ENCODE results near the gene MPP3. TPM values are rescaled to one million over a fixed set of nuclear protein-coding genes. Genes with fewer than 3 reads are reported as not detected.

The MPP3 gene
- total RNA-seq, 1 donor from 2014 or later = 35.2 TPM

DNA sequence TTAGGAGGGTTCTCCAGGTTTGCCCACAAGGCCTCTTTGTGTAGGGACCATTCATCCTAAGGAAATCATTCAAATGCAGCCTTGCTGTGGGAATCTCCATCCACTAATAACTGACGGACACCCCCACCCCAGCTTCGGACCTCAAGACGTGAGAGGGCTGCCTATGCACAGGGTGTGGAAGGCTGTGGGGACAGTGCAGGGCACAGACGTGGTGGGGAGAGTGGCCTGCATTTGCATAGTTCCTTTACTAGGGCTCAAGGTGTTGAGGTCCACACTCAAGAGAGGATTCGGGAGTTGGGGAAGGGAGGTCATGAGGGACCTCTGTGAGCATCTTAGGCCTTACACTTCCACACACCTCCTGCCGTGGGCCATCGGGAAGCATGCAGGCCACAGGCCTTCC, 64.0 kb downstream of the MPP3 start:
- Histone ChIP-seq H3K9me3 (replicated peaks) (no peaks in the 10 kb centered on the region), H3K27ac (replicated peaks) (peak overlapping the region; percentile 75), H3K4me1 (peaks cover 64% of the 10 kb centered on the region), H3K4me3 (no peak overlapping the region), H3K27me3 (ENCODE audit: low read depth) (no peaks in the 10 kb centered on the region), H3K36me3 (peaks cover 63% of the 10 kb centered on the region)
- TF ChIP-seq, protein P1, sequence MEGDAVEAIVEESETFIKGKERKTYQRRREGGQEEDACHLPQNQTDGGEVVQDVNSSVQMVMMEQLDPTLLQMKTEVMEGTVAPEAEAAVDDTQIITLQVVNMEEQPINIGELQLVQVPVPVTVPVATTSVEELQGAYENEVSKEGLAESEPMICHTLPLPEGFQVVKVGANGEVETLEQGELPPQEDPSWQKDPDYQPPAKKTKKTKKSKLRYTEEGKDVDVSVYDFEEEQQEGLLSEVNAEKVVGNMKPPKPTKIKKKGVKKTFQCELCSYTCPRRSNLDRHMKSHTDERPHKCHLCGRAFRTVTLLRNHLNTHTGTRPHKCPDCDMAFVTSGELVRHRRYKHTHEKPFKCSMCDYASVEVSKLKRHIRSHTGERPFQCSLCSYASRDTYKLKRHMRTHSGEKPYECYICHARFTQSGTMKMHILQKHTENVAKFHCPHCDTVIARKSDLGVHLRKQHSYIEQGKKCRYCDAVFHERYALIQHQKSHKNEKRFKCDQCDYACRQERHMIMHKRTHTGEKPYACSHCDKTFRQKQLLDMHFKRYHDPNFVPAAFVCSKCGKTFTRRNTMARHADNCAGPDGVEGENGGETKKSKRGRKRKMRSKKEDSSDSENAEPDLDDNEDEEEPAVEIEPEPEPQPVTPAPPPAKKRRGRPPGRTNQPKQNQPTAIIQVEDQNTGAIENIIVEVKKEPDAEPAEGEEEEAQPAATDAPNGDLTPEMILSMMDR (IDR thresholded peaks at IDR 0.05; ENCODE audit: borderline replicate concordance) = no peak
- intact Hi-C loops (cut with micrococcal nuclease) = no loop called here
- no peak for DNase-seq

DNA sequence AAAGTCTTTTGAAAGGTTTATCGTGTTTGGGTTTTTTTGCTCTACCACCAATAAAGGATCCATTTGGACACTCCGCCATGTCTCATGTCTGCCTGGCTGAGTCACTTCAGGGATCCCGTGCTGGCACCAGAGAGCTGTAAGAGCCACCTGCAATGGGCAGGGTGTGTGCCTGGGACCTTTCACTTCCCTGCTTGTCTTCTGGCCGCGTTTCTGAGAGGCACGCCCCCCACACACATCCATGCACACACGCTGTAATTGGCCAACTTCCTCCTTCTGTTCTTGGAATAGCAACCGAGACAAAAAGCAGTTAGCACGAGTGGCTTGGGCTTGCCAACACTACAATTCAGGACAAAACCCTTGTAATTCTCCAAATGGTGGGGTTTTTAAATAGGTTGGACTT, 64.6 kb downstream of the MPP3 start:
- Histone ChIP-seq H3K4me3 (no peak overlapping the region), H3K9me3 (replicated peaks) (no peaks in the 10 kb centered on the region), H3K27me3 (ENCODE audit: low read depth) (no peaks in the 10 kb centered on the region), H3K27ac (replicated peaks) (peak overlapping the region; percentile 75), H3K4me1 (peaks cover 59% of the 10 kb centered on the region), H3K36me3 (peaks cover 57% of the 10 kb centered on the region)
- TF ChIP-seq, protein P1 (IDR thresholded peaks at IDR 0.05; ENCODE audit: borderline replicate concordance) = no peak
- peak; percentile 75 for DNase-seq
- intact Hi-C loops (cut with micrococcal nuclease) = no loop called here

DNA sequence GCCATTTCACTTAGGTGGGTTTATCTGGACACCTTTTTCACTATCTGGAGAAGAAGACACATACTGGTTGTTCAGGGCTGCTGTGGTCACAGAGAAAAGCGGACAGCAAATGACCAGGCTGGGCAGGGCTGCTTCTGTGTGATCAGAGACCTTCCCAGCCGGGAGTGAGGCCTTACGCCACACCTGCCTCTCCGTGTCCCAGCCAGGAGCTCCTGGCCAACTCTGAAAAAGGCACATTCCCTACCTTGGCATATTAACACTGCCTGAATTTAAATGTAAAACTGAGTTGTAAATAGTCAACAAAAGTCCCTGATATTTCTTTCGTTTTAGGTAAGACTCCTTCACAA, 65.3 kb downstream of the MPP3 start:
- Histone ChIP-seq H3K9me3 (replicated peaks) (no peaks in the 10 kb centered on the region), H3K27me3 (ENCODE audit: low read depth) (no peaks in the 10 kb centered on the region), H3K27ac (replicated peaks) (peak overlapping the region; percentile 75), H3K4me1 (peaks cover 53% of the 10 kb centered on the region), H3K36me3 (peaks cover 50% of the 10 kb centered on the region), H3K4me3 (no peak overlapping the region)
- TF ChIP-seq, protein P1 (IDR thresholded peaks at IDR 0.05; ENCODE audit: borderline replicate concordance) = no peak
- no peak for DNase-seq
- intact Hi-C loops (cut with micrococcal nuclease) = no loop called here

DNA sequence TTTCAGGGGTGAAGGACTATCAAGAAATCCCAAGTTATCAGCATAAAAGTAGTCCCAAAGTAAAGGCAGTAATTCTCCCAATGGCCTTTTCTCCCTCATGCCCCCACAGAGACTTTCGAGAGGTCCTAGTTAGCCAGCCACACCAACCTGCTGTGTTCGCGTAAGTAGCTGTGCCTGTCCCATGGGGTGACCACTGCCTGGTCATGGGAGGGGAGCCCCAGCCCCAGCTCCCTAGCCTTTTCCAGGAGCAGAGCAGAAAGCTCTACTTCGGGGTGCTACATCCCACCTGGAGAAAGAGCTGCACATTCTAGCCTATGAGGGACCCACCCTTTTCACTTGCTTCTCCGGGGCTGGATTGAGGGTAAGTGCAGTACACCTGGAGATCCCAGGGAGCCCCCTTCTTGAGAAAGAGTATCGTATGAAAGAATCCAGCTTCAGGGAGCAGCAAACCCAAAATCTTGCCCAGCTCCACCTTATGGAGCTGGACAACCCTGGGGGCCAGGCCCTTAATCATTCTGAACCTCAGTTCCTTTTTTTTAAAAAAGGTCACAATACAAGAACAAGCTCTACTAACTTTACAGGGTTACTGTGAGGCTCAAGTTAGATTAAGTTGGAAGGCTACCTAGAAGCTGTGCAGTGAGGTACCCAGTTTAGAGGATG, 65.8 kb downstream of the MPP3 start:
- peaks cover 45% of the 10 kb centered on the region for H3K36me3 ChIP-seq
- TF ChIP-seq, protein P1 (IDR thresholded peaks at IDR 0.05; ENCODE audit: borderline replicate concordance) = no peak
- DNase-seq = no peak
- no peak overlapping the region for H3K4me3 ChIP-seq
- H3K27ac ChIP-seq (replicated peaks) = peak overlapping the region; percentile 75
- no peaks in the 10 kb centered on the region for H3K9me3 ChIP-seq (replicated peaks)
- intact Hi-C loops (cut with micrococcal nuclease) = no loop called here
- H3K4me1 ChIP-seq = peaks cover 48% of the 10 kb centered on the region
- H3K27me3 ChIP-seq (ENCODE audit: low read depth) = no peaks in the 10 kb centered on the region

DNA sequence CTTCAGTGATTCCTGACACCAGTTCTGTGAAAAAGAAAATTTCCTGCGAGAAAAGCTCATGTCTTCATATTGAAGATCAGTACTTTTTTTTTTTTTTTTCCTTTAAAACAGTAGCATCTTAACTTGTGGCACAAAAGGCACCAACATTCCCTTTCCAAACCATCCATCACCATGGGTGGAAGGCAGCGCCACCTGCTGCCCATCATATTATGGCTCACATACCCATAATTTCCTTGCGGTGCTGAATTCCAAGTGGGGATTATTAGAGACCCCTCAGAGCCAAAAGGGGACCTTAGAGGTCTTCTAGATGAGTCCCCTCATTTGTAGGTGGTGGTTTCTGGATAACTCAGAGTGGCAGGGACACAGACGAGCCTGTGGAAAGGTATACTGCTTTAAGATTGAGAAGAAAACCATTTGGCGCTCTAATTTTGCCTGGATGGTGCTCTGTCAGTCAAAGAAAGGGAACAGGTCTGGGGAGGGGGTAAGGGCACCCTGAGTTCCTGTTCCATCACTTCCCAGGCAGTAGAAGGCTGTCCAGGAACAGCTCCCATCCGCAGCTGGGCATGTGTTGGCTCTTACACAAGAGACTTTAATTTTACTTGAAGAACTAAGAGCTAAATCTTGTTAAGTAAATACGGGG, 66.4 kb downstream of the MPP3 start:
- intact Hi-C loops (cut with micrococcal nuclease) = no loop called here
- peaks cover 43% of the 10 kb centered on the region for H3K4me1 ChIP-seq
- no peaks in the 10 kb centered on the region for H3K9me3 ChIP-seq (replicated peaks)
- TF ChIP-seq, protein P1 (IDR thresholded peaks at IDR 0.05; ENCODE audit: borderline replicate concordance) = peak; percentile 91
- H3K27ac ChIP-seq (replicated peaks) = peak overlapping the region; percentile 75
- no peak overlapping the region for H3K4me3 ChIP-seq
- H3K27me3 ChIP-seq (ENCODE audit: low read depth) = no peaks in the 10 kb centered on the region
- peak; percentile 57 for DNase-seq
- H3K36me3 ChIP-seq = peaks cover 40% of the 10 kb centered on the region

Data from left ventricle myocardium inferior (tissue), 1 donor.